PC-3 (cell line): ENCODE results near the gene TOR1B.

Experiments
- EZH2 ChIP-seq: fragments of 300-600 bp; sonication (generic); IDR thresholded peaks from one replicate; pipeline ENCODE4 v1.6.1; 2017; ENCODE audit warnings: antibody characterized with exemption, mild to moderate bottlenecking, low read length; ENCODE audit not compliant: unreplicated experiment
- TF ChIP-seq, protein P1 (sequence below): fragments of 300-600 bp; sonication (generic); conservative IDR thresholded peaks from 2 replicates; pipeline ENCODE4 v1.5.1; 2017; ENCODE audit warnings: antibody characterized with exemption, low read depth, mild to moderate bottlenecking, low read length

GRCh38 chr9:129785866-129786265, 17.1 kb upstream of the TOR1B start:
- TF ChIP-seq, protein P1, sequence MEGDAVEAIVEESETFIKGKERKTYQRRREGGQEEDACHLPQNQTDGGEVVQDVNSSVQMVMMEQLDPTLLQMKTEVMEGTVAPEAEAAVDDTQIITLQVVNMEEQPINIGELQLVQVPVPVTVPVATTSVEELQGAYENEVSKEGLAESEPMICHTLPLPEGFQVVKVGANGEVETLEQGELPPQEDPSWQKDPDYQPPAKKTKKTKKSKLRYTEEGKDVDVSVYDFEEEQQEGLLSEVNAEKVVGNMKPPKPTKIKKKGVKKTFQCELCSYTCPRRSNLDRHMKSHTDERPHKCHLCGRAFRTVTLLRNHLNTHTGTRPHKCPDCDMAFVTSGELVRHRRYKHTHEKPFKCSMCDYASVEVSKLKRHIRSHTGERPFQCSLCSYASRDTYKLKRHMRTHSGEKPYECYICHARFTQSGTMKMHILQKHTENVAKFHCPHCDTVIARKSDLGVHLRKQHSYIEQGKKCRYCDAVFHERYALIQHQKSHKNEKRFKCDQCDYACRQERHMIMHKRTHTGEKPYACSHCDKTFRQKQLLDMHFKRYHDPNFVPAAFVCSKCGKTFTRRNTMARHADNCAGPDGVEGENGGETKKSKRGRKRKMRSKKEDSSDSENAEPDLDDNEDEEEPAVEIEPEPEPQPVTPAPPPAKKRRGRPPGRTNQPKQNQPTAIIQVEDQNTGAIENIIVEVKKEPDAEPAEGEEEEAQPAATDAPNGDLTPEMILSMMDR = no peak
- TF ChIP-seq EZH2 = no peak
